Measurements from ENCODE around the gene ALG2.
"Not testable (repeated sequence)": the region's sequence is repeated elsewhere in the genome, so short reads cannot be mapped to it uniquely, and the experiment has no call there.

Gene ALG2

GRCh38 chr9:99238331-99238730, 16.6 kb upstream of the ALG2 start:
- DNase-seq (ENCODE audit: low spot score), result no peak

- not testable (repeated sequence) for DNase-seq (ENCODE audit: low spot score)
Observed at GRCh38 chr9:99237849-99238248, 16.1 kb upstream of the ALG2 start.

- no peak for DNase-seq (ENCODE audit: low spot score)
Observed at GRCh38 chr9:99237356-99237755, 15.6 kb upstream of the ALG2 start.

- DNase-seq (ENCODE audit: low spot score), result no peak
Observed at GRCh38 chr9:99235926-99236634, 14.3 kb upstream of the ALG2 start.

- no peak for DNase-seq (ENCODE audit: low spot score)
Observed at GRCh38 chr9:99235069-99235468, 13.3 kb upstream of the ALG2 start.

GRCh38 chr9:99234618-99235017, 12.9 kb upstream of the ALG2 start:
- no peak for DNase-seq (ENCODE audit: low spot score)

GRCh38 chr9:99231711-99232110, 10.0 kb upstream of the ALG2 start:
- DNase-seq (ENCODE audit: low spot score), result no peak

- no peak for DNase-seq (ENCODE audit: low spot score)
Observed at GRCh38 chr9:99230206-99230605, 8.5 kb upstream of the ALG2 start.

GRCh38 chr9:99226054-99226453, 4.3 kb upstream of the ALG2 start:
- DNase-seq (ENCODE audit: low spot score), result no peak

GRCh38 chr9:99224445-99224844, 2.7 kb upstream of the ALG2 start:
- DNase-seq (ENCODE audit: low spot score), result no peak

- DNase-seq (ENCODE audit: low spot score), result no peak
Observed at GRCh38 chr9:99222416-99223270, 901 bp upstream of the ALG2 start.

GRCh38 chr9:99221266-99221620, 499 bp downstream of the ALG2 start:
- no peak for DNase-seq (ENCODE audit: low spot score)

- DNase-seq (ENCODE audit: low spot score), result no peak
Observed at GRCh38 chr9:99220011-99220410, 1.7 kb downstream of the ALG2 start.

GRCh38 chr9:99216073-99216472, 5.7 kb downstream of the ALG2 start:
- no peak for DNase-seq (ENCODE audit: low spot score)

GRCh38 chr9:99213197-99213596, 8.5 kb downstream of the ALG2 start:
- no peak for DNase-seq (ENCODE audit: low spot score)

- DNase-seq (ENCODE audit: low spot score), result no peak
Observed at GRCh38 chr9:99211746-99212145, 10.0 kb downstream of the ALG2 start.

GRCh38 chr9:99210572-99210971, 11.2 kb downstream of the ALG2 start:
- DNase-seq (ENCODE audit: low spot score), result no peak

GRCh38 chr9:99201603-99202002, 20.1 kb downstream of the ALG2 start:
- no peak for DNase-seq (ENCODE audit: low spot score)

GRCh38 chr9:99199938-99200539, 21.7 kb downstream of the ALG2 start:
- no peak for DNase-seq (ENCODE audit: low spot score)

- peak; percentile 32 for DNase-seq (ENCODE audit: low spot score)
Observed at GRCh38 chr9:99197987-99198386, 23.8 kb downstream of the ALG2 start.

GRCh38 chr9:99197124-99197630, 24.6 kb downstream of the ALG2 start:
- DNase-seq (ENCODE audit: low spot score), result no peak

GRCh38 chr9:99196484-99196883, 25.3 kb downstream of the ALG2 start:
- not testable (repeated sequence) for DNase-seq (ENCODE audit: low spot score)

GRCh38 chr9:99193466-99193821, 28.3 kb downstream of the ALG2 start:
- DNase-seq (ENCODE audit: low spot score), result no peak
